A549 (cell line): ENCODE results near the gene SCARB1.

Experiments used
- CHD4 ChIP-seq: fragments of 200-600 bp; sonication (generic); IDR thresholded peaks from 2 replicates; pipeline ENCODE4 v1.6.1; 2016; ENCODE audit warnings: antibody characterized with exemption, mild to moderate bottlenecking, borderline replicate concordance
- FOSB ChIP-seq: fragments of 250-450 bp; sonication (Bioruptor Pico); IDR thresholded peaks from 2 replicates; pipeline ENCODE4 v1.5.0; 2020; ENCODE audit warnings: mild to moderate bottlenecking, moderate library complexity
- GATA3 ChIP-seq: IDR thresholded peaks from 2 replicates; pipeline ENCODE4 v1.6.1; 2012; ENCODE audit warnings: borderline replicate concordance
- POLR2A ChIP-seq: IDR thresholded peaks from 2 replicates; pipeline ENCODE4 v1.6.1; 2012; ENCODE audit warnings: mild to moderate bottlenecking, low read length
- TF ChIP-seq, protein P1 (sequence below): fragments of 250-450 bp; sonication (Bioruptor Pico); IDR thresholded peaks from 2 replicates; pipeline ENCODE4 v1.5.0; 2021; ENCODE audit warnings: mild to moderate bottlenecking, moderate library complexity, borderline replicate concordance

GRCh38 chr12:124805876-124806668 lies 57.6 kb downstream of the SCARB1 start:
- TF ChIP-seq POLR2A (no peak), FOSB (no peak), CHD4 (no peak), GATA3 (no peak)
- TF ChIP-seq, protein P1, sequence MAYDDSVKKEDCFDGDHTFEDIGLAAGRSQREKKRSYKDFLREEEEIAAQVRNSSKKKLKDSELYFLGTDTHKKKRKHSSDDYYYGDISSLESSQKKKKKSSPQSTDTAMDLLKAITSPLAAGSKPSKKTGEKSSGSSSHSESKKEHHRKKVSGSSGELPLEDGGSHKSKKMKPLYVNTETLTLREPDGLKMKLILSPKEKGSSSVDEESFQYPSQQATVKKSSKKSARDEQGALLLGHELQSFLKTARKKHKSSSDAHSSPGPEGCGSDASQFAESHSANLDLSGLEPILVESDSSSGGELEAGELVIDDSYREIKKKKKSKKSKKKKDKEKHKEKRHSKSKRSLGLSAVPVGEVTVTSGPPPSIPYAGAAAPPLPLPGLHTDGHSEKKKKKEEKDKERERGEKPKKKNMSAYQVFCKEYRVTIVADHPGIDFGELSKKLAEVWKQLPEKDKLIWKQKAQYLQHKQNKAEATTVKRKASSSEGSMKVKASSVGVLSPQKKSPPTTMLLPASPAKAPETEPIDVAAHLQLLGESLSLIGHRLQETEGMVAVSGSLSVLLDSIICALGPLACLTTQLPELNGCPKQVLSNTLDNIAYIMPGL, result no peak
